A549 treated with DMSO at 1 μM for 4 hours (cell line): ENCODE data around the gene CHST12. TPM values are rescaled to one million over a fixed set of nuclear protein-coding genes. Genes with fewer than 3 reads are reported as not detected.

Experiments used
- total RNA-seq: library from RNA; stranded (reverse); fragments of 200-300 nt; extraction: Qiagen RNA extraction; gene quantifications from 5 replicates; pipeline ENCODE4 v1.2.3, GENCODE V29; 2022; ENCODE audit warnings: low read depth

CHST12 gene
- total RNA-seq = 6.5 to 13.8 TPM (median 12.2 TPM) in 5 replicates

DNA sequence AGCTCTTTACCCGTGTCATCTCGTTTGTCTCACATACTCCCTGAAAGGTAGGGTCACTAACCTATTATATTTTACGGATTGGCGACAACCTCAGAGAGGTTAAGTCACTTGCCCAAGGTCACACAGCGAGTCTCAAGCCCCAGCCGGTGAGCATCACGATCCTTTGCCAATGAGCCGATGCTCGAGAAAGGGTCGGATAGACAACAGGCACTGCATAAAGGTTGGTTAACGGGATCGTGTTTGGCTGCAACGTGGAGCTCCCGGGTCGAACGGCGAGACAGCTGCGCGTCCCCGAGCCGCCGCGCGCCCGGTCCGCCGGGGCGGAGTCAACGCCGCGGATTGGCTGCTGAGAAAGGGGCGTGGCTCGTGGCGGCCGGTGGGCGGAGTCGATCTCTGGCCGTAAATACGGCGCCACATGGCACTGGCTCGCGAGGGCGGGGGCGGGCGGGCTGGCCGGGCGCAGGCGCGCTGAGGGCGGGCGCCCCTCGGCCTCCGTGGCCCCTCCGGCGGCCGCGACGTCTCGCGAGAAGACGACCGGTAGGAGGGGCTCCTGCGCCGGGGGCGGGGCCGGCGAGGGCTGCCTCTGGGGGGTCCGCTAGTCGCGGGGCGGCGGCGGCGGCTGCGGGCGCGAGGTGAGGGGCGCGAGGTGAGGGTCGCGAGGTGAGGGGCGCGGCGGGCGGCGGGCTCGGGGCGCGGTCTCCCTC, at the start of gene CHST12:
CHST12 (plus strand) TSS at position 598 of the 704 bp plus-strand sequence. CDS start 29,029 bp downstream, outside the sequence.

GRCh38 chr7:2354186-2354938, 49.0 kb upstream of the CHST12 start, which contains the start of gene EIF3B:
TSS of gene EIF3B (plus strand) at chr7:2354827. CDS start at chr7:2354922, 95 bp downstream.

DNA sequence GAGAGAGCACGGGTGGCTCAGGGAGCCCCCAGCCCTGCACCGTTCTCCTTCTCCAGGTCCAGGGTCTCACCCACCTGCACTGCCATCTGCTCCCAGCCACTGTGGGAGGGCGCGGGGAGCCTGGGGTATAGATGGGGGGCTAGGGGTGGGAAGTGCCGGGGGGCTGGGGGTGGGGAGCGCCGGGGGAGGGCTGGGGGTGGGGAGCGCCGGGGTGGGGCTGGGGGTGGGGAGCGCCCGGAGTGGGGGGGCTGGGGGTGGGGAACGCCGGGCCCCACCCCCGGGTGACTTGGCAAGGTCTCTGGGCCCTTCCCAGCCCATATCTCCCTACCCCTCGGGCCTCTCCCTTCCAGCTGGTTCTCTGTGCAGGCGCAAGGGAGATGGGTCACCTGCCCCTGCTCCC, 72.9 kb downstream of the CHST12 start, which contains the start of gene GRIFIN:
GRIFIN (minus strand) TSS at position 101 of the 400 bp plus-strand sequence; CDS start at position 86, 15 bp downstream.

Other genes with a start within 250 kb of the CHST12 start
- gene MAD1L1, start 170.7 kb upstream of the CHST12 start, total RNA-seq = 12.8 to 28.0 TPM (median 22.7 TPM) in 5 replicates
- 50.5 to 58.6 TPM (median 54.4 TPM) in 5 replicates for gene MRM2, start 161.4 kb upstream of the CHST12 start, total RNA-seq
- gene NUDT1, start 161.4 kb upstream of the CHST12 start, total RNA-seq = 88.3 to 105 TPM (median 95.4 TPM) in 5 replicates
- gene SNX8, start 89.2 kb upstream of the CHST12 start, total RNA-seq = 38.1 to 69.3 TPM (median 65.8 TPM) in 5 replicates
- 223 to 278 TPM (median 232 TPM) in 5 replicates for gene EIF3B, start 48.8 kb upstream of the CHST12 start, total RNA-seq
- gene GRIFIN, start 72.8 kb downstream of the CHST12 start, total RNA-seq = not detected in 5 replicates
- gene LFNG, start 116.2 kb downstream of the CHST12 start, total RNA-seq = 9.5 to 16.1 TPM (median 12.7 TPM) in 5 replicates
- 24.8 to 39.5 TPM (median 34.7 TPM) in 5 replicates for gene BRAT1, start 151.9 kb downstream of the CHST12 start, total RNA-seq
- gene IQCE, start 155.4 kb downstream of the CHST12 start, total RNA-seq = 10.1 to 15.8 TPM (median 12.7 TPM) in 5 replicates
- gene TTYH3, start 228.4 kb downstream of the CHST12 start, total RNA-seq = 49.0 to 70.3 TPM (median 56.4 TPM) in 5 replicates